ENCODE measurements around the gene LPP. TPM values are rescaled to one million over a fixed set of nuclear protein-coding genes. Genes with fewer than 3 reads are reported as not detected.
A peak's percentile ranks its signal among the peaks of the same experiment; 100 is the strongest.

The LPP gene
- total RNA-seq, 1 experiment from 2014 or later = 120 TPM

- Histone ChIP-seq H3K27me3 (replicated peaks; ENCODE audit: control insufficient read depth, insufficient read depth, low read length) (no peaks in the 10 kb centered on the region), H3K9me3 (no peaks in the 10 kb centered on the region), H3K4me3 (ENCODE audit: low read depth, low read length) (no peak overlapping the region), H3K36me3 (ENCODE audit: control insufficient read depth, insufficient read depth, low read length) (no peaks in the 10 kb centered on the region), H3K4me1 (peaks cover 45% of the 10 kb centered on the region)
- ChIA-PET POLR2A (no interaction called here), CTCF (no interaction called here)
- no peak for DNase-seq
- Mint-ChIP-seq H3K36me3 (ENCODE audit: insufficient read depth, unreplicated experiment) (peaks cover 22% of the 10 kb centered on the region), H3K4me3 (ENCODE audit: unreplicated experiment) (no peak overlapping the region), H3K27ac (ENCODE audit: unreplicated experiment) (no peak overlapping the region), H3K4me1 (ENCODE audit: low read depth, unreplicated experiment) (peaks cover 55% of the 10 kb centered on the region), H3K27me3 (ENCODE audit: insufficient read depth, unreplicated experiment) (no peaks in the 10 kb centered on the region), H3K9me3 (ENCODE audit: unreplicated experiment) (no peaks in the 10 kb centered on the region)
- intact Hi-C loops (cut with micrococcal nuclease; ENCODE audit: unreplicated experiment) = no loop called here
- BruUV-seq (replicated peaks) = no TSS peak
- no peak for TF ChIP-seq CTCF (IDR thresholded peaks at IDR 0.05; ENCODE audit: insufficient read depth in 1 of 2, low read depth in 1 of 2, low read length in 1 of 2, severe bottlenecking in 1 of 2, unreplicated experiment in 1 of 2)
These were observed 760.6 kb downstream of the LPP start for GRCh38 chr3:188914552-188914951.

- no peak for DNase-seq
- Histone ChIP-seq H3K4me1 (peaks cover 47% of the 10 kb centered on the region), H3K27me3 (replicated peaks; ENCODE audit: control insufficient read depth, insufficient read depth, low read length) (no peaks in the 10 kb centered on the region), H3K36me3 (ENCODE audit: control insufficient read depth, insufficient read depth, low read length) (no peaks in the 10 kb centered on the region), H3K9me3 (no peaks in the 10 kb centered on the region), H3K4me3 (ENCODE audit: low read depth, low read length) (no peak overlapping the region)
- BruUV-seq (replicated peaks) = no TSS peak
- TF ChIP-seq CTCF (IDR thresholded peaks at IDR 0.05; ENCODE audit: insufficient read depth in 1 of 2, low read depth in 1 of 2, low read length in 1 of 2, severe bottlenecking in 1 of 2, unreplicated experiment in 1 of 2) = no peak
- Mint-ChIP-seq H3K9me3 (ENCODE audit: unreplicated experiment) (no peaks in the 10 kb centered on the region), H3K4me1 (ENCODE audit: low read depth, unreplicated experiment) (peaks cover 56% of the 10 kb centered on the region), H3K27me3 (ENCODE audit: insufficient read depth, unreplicated experiment) (no peaks in the 10 kb centered on the region), H3K4me3 (ENCODE audit: unreplicated experiment) (no peak overlapping the region), H3K27ac (ENCODE audit: unreplicated experiment) (no peak overlapping the region), H3K36me3 (ENCODE audit: insufficient read depth, unreplicated experiment) (peaks cover 22% of the 10 kb centered on the region)
- CTCF ChIA-PET = no interaction called here
- intact Hi-C loops (cut with micrococcal nuclease; ENCODE audit: unreplicated experiment) = no loop called here
- POLR2A ChIA-PET = no interaction called here
These were observed 761.2 kb downstream of the LPP start for GRCh38 chr3:188915127-188915526.

- Mint-ChIP-seq H3K4me3 (ENCODE audit: unreplicated experiment) (peak overlapping the region; percentile 46), H3K4me1 (ENCODE audit: low read depth, unreplicated experiment) (peaks cover 43% of the 10 kb centered on the region), H3K36me3 (ENCODE audit: insufficient read depth, unreplicated experiment) (peaks cover 12% of the 10 kb centered on the region), H3K9me3 (ENCODE audit: unreplicated experiment) (no peaks in the 10 kb centered on the region), H3K27ac (ENCODE audit: unreplicated experiment) (peak overlapping the region; percentile 62), H3K27me3 (ENCODE audit: insufficient read depth, unreplicated experiment) (no peaks in the 10 kb centered on the region)
- H3K4me1 ChIP-seq = peaks cover 37% of the 10 kb centered on the region
- ChIA-PET CTCF (no interaction called here), POLR2A (no interaction called here)
- no peak for DNase-seq
- H3K9me3 ChIP-seq = no peaks in the 10 kb centered on the region
- intact Hi-C loops (cut with micrococcal nuclease; ENCODE audit: unreplicated experiment) = no loop called here
- H3K36me3 ChIP-seq (ENCODE audit: control insufficient read depth, insufficient read depth, low read length) = no peaks in the 10 kb centered on the region
- no peaks in the 10 kb centered on the region for H3K27me3 ChIP-seq (replicated peaks; ENCODE audit: control insufficient read depth, insufficient read depth, low read length)
- TF ChIP-seq CTCF (IDR thresholded peaks at IDR 0.05; ENCODE audit: insufficient read depth in 1 of 2, low read depth in 1 of 2, low read length in 1 of 2, severe bottlenecking in 1 of 2, unreplicated experiment in 1 of 2) = no peak
- H3K4me3 ChIP-seq (ENCODE audit: low read depth, low read length) = no peak overlapping the region
- BruUV-seq (replicated peaks) = no TSS peak
These were observed 763.0 kb downstream of the LPP start for GRCh38 chr3:188916934-188917401.

All from Caco-2 (cell line).